HUDEP-2 (cell line): ENCODE measurements around the gene MAGEE1.

Experiments used
- DNase-seq, 76 experiments: peaks; one replicate each; lab custom pipeline; 2025; ENCODE audit not compliant: unreplicated experiment in 76 of 76; lab: John Stamatoyannopoulos, UW

MAGEE1 gene

GRCh38 chrX:76427560-76428242 lies at the start of gene MAGEE1:
TSS of gene MAGEE1 (plus strand) at chrX:76427710. CDS start at chrX:76427931, 221 bp downstream.
- DNase-seq, result peak in 55 of 76 experiments; percentile 0 to 62 (median 19)

- no peak for DNase-seq
Observed at GRCh38 chrX:76398970-76399369, 28.5 kb upstream of the MAGEE1 start.

GRCh38 chrX:76407795-76408194 lies 19.7 kb upstream of the MAGEE1 start:
- no peak for DNase-seq

- DNase-seq, result no peak
Observed at GRCh38 chrX:76420237-76420636, 7.3 kb upstream of the MAGEE1 start.

GRCh38 chrX:76428243-76429130 lies 977 bp downstream of the MAGEE1 start:
- peak in 1 of 76 experiments; percentile 0 for DNase-seq

GRCh38 chrX:76433219-76433618 lies 5.7 kb downstream of the MAGEE1 start:
- no peak for DNase-seq

GRCh38 chrX:76434103-76434741 lies 6.7 kb downstream of the MAGEE1 start:
- no peak for DNase-seq

- DNase-seq, result no peak
Observed at GRCh38 chrX:76439188-76439587, 11.7 kb downstream of the MAGEE1 start.

GRCh38 chrX:76453737-76454406 lies 26.4 kb downstream of the MAGEE1 start:
- no peak for DNase-seq

- DNase-seq, result peak in 4 of 76 experiments; percentile 0 to 1 (median 0)
Observed at GRCh38 chrX:76454456-76454927, 27.0 kb downstream of the MAGEE1 start.

- no peak for DNase-seq
Observed at GRCh38 chrX:76477353-76477752, 49.8 kb downstream of the MAGEE1 start.
